HEK293 (cell line): ENCODE measurements around the gene BCOR.
A peak's percentile ranks its signal among the peaks of the same experiment; 100 is the strongest.

Source experiments
- CTCF ChIA-PET: fragments of 350-600 bp; formaldehyde crosslinking; extraction: SDS; loops from one replicate; lab custom pipeline; 2021; ENCODE audit warnings: antibody characterized with exemption; lab: Yijun Ruan, JAX
- POLR2A ChIA-PET: fragments of 300-600 bp; formaldehyde crosslinking; extraction: SDS; loops from one replicate; lab custom pipeline; 2020; ENCODE audit warnings: antibody characterized with exemption, inconsistent platforms; lab: Yijun Ruan, JAX
- H3K27ac ChIP-seq: fragments of 200-500 bp; sonication (Bioruptor generic); 2 replicates; pipeline ENCODE4 v1.5.1; 2014; ENCODE audit warnings: low read depth, low read length, control low read depth, inconsistent platforms; ENCODE audit errors: extremely low read depth
- H3K36me3 ChIP-seq, 2 experiments: fragments of 200-500 bp in 1 of 2; sonication (Bioruptor generic) in 1 of 2; 1 replicate in 1 of 2; 2 replicates in 1 of 2; pipeline ENCODE4 v1.5.1; 2014 to 2017; ENCODE audit warnings: inconsistent platforms in 2 of 2, low read length in 2 of 2; ENCODE audit not compliant: control insufficient read depth in 2 of 2, insufficient read depth in 1 of 2
- H3K4me1 ChIP-seq: fragments of 200-500 bp; sonication (Bioruptor generic); 2 replicates; pipeline ENCODE4 v1.5.1; 2014; ENCODE audit warnings: mild to moderate bottlenecking, low read length, inconsistent platforms; ENCODE audit not compliant: control insufficient read depth, insufficient read depth
- H3K4me3 ChIP-seq: 2 replicates; pipeline ENCODE4 v1.5.1; 2011; ENCODE audit warnings: low read depth, mild to moderate bottlenecking, control low read depth, low read length, moderate library complexity
- H3K9me3 ChIP-seq: fragments of 200-500 bp; sonication (Bioruptor generic); 2 replicates; pipeline ENCODE4 v1.5.1; 2014; ENCODE audit warnings: low read depth, low read length, inconsistent platforms; ENCODE audit not compliant: control insufficient read depth, insufficient read depth
- BCL6B ChIP-seq: fragments of 450-650 bp; formaldehyde crosslinking; IDR thresholded peaks from 2 replicates; pipeline ENCODE4 v1.5.1; 2017; ENCODE audit warnings: missing biosample characterization, missing genetic modification characterization
- ELK4 ChIP-seq: IDR thresholded peaks from 2 replicates; pipeline ENCODE4 v1.6.1; 2011; ENCODE audit warnings: mild to moderate bottlenecking, low read depth, low read length, borderline replicate concordance
- GLI4 ChIP-seq: fragments of 450-650 bp; formaldehyde crosslinking; IDR thresholded peaks from 2 replicates; pipeline ENCODE4 v1.5.1; 2016; ENCODE audit warnings: missing biosample characterization, missing genetic modification characterization
- KLF10 ChIP-seq: fragments of 450-650 bp; IDR thresholded peaks from 2 replicates; pipeline ENCODE4 v1.5.1; 2018; ENCODE audit warnings: missing biosample characterization, mild to moderate bottlenecking, missing genetic modification characterization
- KLF17 ChIP-seq: fragments of 450-650 bp; formaldehyde crosslinking; IDR thresholded peaks from 2 replicates; pipeline ENCODE4 v1.5.1; 2016; ENCODE audit warnings: missing biosample characterization, missing genetic modification characterization
- PRDM1 ChIP-seq: fragments of 450-650 bp; formaldehyde crosslinking; IDR thresholded peaks from 2 replicates; pipeline ENCODE4; 2016; ENCODE audit warnings: missing biosample characterization, missing genetic modification characterization
- SCRT2 ChIP-seq: fragments of 450-650 bp; formaldehyde crosslinking; IDR thresholded peaks from 2 replicates; pipeline ENCODE4 v1.5.1; 2016; ENCODE audit warnings: missing biosample characterization, missing genetic modification characterization
- SP7 ChIP-seq: fragments of 450-650 bp; formaldehyde crosslinking; IDR thresholded peaks from 2 replicates; pipeline ENCODE4 v1.5.1; 2016; ENCODE audit warnings: missing biosample characterization, missing genetic modification characterization
- ZBTB20 ChIP-seq: fragments of 450-650 bp; formaldehyde crosslinking; IDR thresholded peaks from 2 replicates; pipeline ENCODE4 v1.5.1; 2016; ENCODE audit warnings: missing biosample characterization, missing genetic modification characterization
- ZFHX2 ChIP-seq: fragments of 450-650 bp; formaldehyde crosslinking; conservative IDR thresholded peaks from 2 replicates; pipeline ENCODE4 v1.5.1; 2016; ENCODE audit warnings: missing biosample characterization, missing genetic modification characterization
- ZNF174 ChIP-seq: fragments of 450-650 bp; formaldehyde crosslinking; IDR thresholded peaks from 2 replicates; pipeline ENCODE4 v1.5.0; 2017; ENCODE audit warnings: missing biosample characterization, mild to moderate bottlenecking, missing genetic modification characterization
- ZNF211 ChIP-seq: fragments of 450-650 bp; formaldehyde crosslinking; IDR thresholded peaks from 2 replicates; pipeline ENCODE4 v1.5.1; 2016; ENCODE audit warnings: low read depth, missing biosample characterization, missing genetic modification characterization
- ZNF274 ChIP-seq, 2 experiments: fragments of 200-500 bp in 1 of 2; fragments of 450-650 bp in 1 of 2; sonication (Bioruptor generic) in 1 of 2; formaldehyde crosslinking in 1 of 2; IDR thresholded peaks; 2 replicates each; pipeline versions ENCODE4 v1.5.1 to v1.6.1; 2014 to 2016; ENCODE audit warnings: borderline replicate concordance in 1 of 2, inconsistent platforms in 1 of 2, low read length in 1 of 2, missing biosample characterization in 1 of 2, missing genetic modification characterization in 1 of 2
- ZNF354C ChIP-seq: fragments of 450-650 bp; formaldehyde crosslinking; IDR thresholded peaks from 2 replicates; pipeline ENCODE4 v1.5.1; 2016; ENCODE audit warnings: missing biosample characterization, missing genetic modification characterization, low read depth, borderline replicate concordance
- ZNF561 ChIP-seq: fragments of 450-650 bp; IDR thresholded peaks from 2 replicates; pipeline ENCODE4 v1.5.1; 2018; ENCODE audit warnings: missing biosample characterization, missing genetic modification characterization, borderline replicate concordance
- ZNF629 ChIP-seq: fragments of 450-650 bp; formaldehyde crosslinking; IDR thresholded peaks from 2 replicates; pipeline ENCODE4 v1.5.1; 2017; ENCODE audit warnings: missing biosample characterization, missing genetic modification characterization
- ZNF670 ChIP-seq: fragments of 450-650 bp; formaldehyde crosslinking; IDR thresholded peaks from 2 replicates; pipeline ENCODE4 v1.5.1; 2016; ENCODE audit warnings: missing biosample characterization, missing genetic modification characterization, low read depth
- ZNF776 ChIP-seq: fragments of 450-650 bp; formaldehyde crosslinking; IDR thresholded peaks from 2 replicates; pipeline ENCODE4 v1.5.0; 2017; ENCODE audit warnings: missing biosample characterization, missing genetic modification characterization, borderline replicate concordance
- ZSCAN30 ChIP-seq: fragments of 450-650 bp; IDR thresholded peaks from 2 replicates; pipeline ENCODE4 v1.5.1; 2018; ENCODE audit warnings: missing biosample characterization, mild to moderate bottlenecking, missing genetic modification characterization, moderate library complexity

BCOR gene

GRCh38 chrX:40132751-40133150, 35.0 kb upstream of the BCOR start:
- TF ChIP-seq ZNF211 (no peak), ZBTB20 (peak; percentile 53; the same call in 1 of the 2 replicates)
- TF ChIP-seq, all 188 proteins: peak for 1
- H3K9me3 ChIP-seq, result no peaks in the 10 kb centered on the region
- H3K27ac ChIP-seq, result no peak overlapping the region
- H3K4me1 ChIP-seq, result no peaks in the 10 kb centered on the region
- ChIA-PET CTCF (no interaction called here), POLR2A (no interaction called here)
- H3K36me3 ChIP-seq, result peaks cover 0 to 3% of the 10 kb centered on the region in 2 experiments; a peak in 1 of 3 replicates
- no peak overlapping the region for H3K4me3 ChIP-seq

- ChIA-PET CTCF (interaction anchor here (0.6 kb wide), 1 partner anchor 131 kb away, joined by 3 read pairs; no protein-coding TSS in a partner anchor), POLR2A (interaction anchor here (2.6 kb wide), 1 partner anchor 10 kb away, joined by 7 read pairs; no protein-coding TSS in a partner anchor)
- TF ChIP-seq ZNF174, result no peak
- TF ChIP-seq, all 188 proteins: peak for 0
- no peaks in the 10 kb centered on the region for H3K4me1 ChIP-seq
- no peaks in the 10 kb centered on the region for H3K9me3 ChIP-seq
- H3K4me3 ChIP-seq, result no peak overlapping the region
- peaks cover 0 to 10% of the 10 kb centered on the region in 2 experiments; a peak in 1 of 3 replicates for H3K36me3 ChIP-seq
- H3K27ac ChIP-seq, result no peak overlapping the region
These were observed 34.0 kb upstream of the BCOR start for GRCh38 chrX:40131654-40132337.

GRCh38 chrX:40130207-40130606, 32.4 kb upstream of the BCOR start:
- ChIA-PET POLR2A (interaction anchor here (0.6 to 2.6 kb wide), 2 partner anchors 12 to 45 kb away, joined by 3 to 7 read pairs; no protein-coding TSS in a partner anchor), CTCF (no interaction called here)
- Histone ChIP-seq H3K36me3 (peaks cover 0 to 6% of the 10 kb centered on the region in 2 experiments; a peak in 1 of 3 replicates), H3K27ac (no peak overlapping the region), H3K9me3 (no peaks in the 10 kb centered on the region)
- TF ChIP-seq ELK4 (no peak), ZNF629 (peak; percentile 48; the same call in 1 of the 2 replicates), ZNF354C (tag by site-specific recombination) (no peak), PRDM1 (tag by site-specific recombination) (no peak), ZNF211 (no peak), ZNF274 (IDR thresholded peaks at IDR 0.05; ENCODE audit: low read length) (no peak), ZNF274 (tag by site-specific recombination; IDR thresholded peaks at IDR 0.05; ENCODE audit: borderline replicate concordance) (no peak), KLF17 (tag by site-specific recombination) (0 out of 2 replicates have a peak, but pooled peaks have one; percentile 28), BCL6B (tag by site-specific recombination) (no peak), ZNF670 (tag by site-specific recombination) (no peak), ZNF776 (tag by site-specific recombination) (no peak), ZSCAN30 (tag by site-specific recombination) (no peak), KLF10 (tag by site-specific recombination) (no peak), ZFHX2 (no peak), GLI4 (tag by site-specific recombination) (no peak), SCRT2 (tag by site-specific recombination) (peak; percentile 85), ZNF561 (tag by site-specific recombination) (no peak), SP7 (tag by site-specific recombination) (peak; percentile 38; the same call in 1 of the 2 replicates)
- TF ChIP-seq, all 188 proteins: peak for 4
- no peak overlapping the region for H3K4me3 ChIP-seq
- H3K4me1 ChIP-seq, result no peaks in the 10 kb centered on the region
